DLD1 (cell line): ENCODE results near the gene KDM5B.
"Not testable (repeated sequence)": the region's sequence is repeated elsewhere in the genome, so short reads cannot be mapped to it uniquely, and the experiment has no call there.

ENCODE experiments used
- in situ Hi-C: cut with HindIII; loops from 2 replicates; pipeline ENCODE4 v1.10.0; 2017; ENCODE audit warnings: low sequenced_read_pairs

The KDM5B gene

GRCh38 chr1:202794051-202794740 lies 14.0 kb downstream of the KDM5B start:
- in situ Hi-C loops: no loop called here

DNA sequence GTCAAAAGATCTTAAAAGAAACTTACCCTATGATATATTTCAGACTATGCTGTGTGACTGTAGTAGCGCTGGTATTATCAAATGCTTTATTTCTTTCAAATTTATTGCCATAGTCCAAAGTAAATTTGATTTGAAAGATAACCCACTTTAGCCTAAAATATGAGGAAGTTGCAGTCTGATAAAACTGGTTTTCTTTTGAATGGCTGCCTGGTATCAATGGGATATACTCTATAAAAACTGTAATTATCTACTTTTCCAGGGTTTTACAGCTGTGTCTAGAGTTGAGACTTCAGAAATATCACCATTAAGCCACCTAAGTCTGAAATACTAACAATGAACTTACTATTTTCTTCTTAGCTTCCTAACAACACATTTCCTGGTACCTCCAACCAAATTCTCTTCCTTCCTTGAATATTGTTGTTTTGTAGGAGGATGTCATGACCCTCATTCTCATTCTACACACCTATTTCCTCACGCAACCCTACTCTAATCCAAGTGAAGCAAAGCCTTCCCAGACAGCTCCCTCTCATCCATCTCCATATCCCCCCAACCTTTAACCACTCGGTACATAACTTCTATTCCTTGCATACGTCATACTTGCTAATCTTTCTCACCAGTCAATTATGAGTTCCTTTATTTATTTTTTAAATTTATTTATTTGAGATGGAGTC lies 17.0 kb downstream of the KDM5B start:
- in situ Hi-C loops: no loop called here

DNA sequence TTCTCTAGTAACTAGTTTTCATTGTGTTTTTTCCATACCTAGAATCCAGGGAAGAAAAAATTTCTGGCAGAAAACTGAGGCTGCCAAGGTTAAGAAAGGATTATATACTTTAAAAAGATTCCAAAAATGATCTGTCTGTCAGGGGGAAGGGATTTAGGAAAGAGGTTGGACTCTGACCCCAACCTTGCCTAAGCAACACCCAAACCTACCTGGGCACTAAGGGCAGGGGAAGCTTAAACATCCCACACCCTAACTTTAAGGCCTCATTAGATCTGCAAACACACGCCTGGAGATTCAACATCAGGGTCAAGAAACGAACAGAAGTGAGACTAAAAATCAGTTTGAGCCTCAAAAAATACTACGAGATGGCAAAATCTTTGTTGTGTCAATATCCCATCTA lies 19.4 kb downstream of the KDM5B start:
- in situ Hi-C loops: no loop called here

- in situ Hi-C loops: no loop called here
Measured at GRCh38 chr1:202786804-202787203, 21.4 kb downstream of the KDM5B start.

DNA sequence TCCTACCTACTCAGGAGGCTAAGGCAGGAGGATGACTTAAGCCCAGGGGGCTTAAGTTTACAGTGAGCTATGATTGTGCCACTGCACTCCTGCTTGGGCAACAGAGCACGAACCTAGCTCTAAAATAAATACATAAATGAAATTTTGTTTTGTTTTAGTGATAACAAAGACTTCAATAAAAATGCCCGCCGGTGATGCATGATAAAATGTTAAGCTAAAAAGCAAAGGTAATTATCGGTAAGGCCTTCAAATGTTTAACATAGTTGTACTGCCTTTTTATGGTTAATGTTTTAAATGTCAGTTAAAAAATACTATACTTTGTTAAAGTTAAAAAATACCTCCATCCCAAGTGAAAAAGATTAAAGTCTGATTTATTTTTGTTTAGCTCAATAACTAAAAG lies 27.0 kb downstream of the KDM5B start:
- in situ Hi-C loops: no loop called here

DNA sequence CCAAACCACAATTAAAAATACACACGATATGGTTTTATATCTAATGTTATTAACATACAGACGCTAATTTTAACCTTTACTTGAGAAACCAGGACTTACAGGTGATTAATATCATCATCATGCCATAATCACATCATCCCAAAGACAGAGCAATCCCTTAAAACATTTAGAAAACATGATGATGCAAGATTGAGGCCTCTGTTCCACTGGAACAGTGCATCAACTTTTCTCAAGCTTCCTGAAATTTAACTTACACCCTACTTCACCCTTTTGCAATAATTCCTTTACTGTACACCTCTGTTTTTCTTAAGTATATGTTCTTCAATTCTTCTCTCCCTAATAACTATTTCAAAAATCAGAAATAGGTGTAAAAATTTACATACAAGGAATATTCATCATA lies 38.1 kb downstream of the KDM5B start:
- in situ Hi-C loops: no loop called here

- in situ Hi-C loops: no loop called here
Measured at GRCh38 chr1:202765721-202766120, 42.5 kb downstream of the KDM5B start.

- in situ Hi-C loops: no loop called here
Measured at GRCh38 chr1:202762019-202762418, 46.2 kb downstream of the KDM5B start.

- in situ Hi-C loops: no loop called here
Measured at GRCh38 chr1:202760589-202760988, 47.6 kb downstream of the KDM5B start.

DNA sequence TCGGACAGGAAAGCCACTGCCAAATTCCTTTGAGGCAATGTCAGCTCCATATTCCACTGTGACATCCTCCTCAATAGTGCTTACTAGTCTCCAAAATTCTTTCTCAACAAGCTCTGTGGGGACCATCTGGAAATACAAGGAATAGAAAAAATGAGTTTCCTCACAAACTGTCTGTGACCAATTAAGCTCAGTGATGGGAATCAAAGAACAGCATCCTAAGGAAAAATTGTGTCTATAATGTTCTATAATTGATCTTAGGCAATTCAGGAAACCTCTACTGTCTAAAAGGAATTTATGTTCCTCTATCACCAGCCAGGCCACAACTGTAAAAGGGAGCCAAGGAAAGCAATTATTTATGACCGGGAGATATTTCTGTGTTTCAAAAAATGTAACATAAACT lies 51.8 kb downstream of the KDM5B start:
- in situ Hi-C loops: no loop called here

DNA sequence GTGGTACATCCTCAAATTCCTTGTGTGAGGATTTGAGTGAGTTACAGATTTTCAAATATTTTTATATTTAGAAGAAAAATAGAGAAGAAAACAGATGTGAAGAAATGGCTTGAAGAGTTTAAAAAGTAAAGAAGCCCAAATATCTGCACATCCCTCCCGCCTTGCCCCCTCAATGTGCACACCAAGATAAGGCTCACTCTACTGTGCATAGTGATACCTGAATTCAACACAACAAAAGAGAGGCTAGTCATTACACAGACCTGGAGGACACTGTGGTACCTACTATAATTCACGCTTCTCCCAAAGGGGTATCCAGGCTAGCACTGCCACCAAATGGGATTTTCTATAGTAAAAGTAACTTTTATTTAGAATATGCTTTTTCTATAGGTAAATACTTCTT lies 53.9 kb downstream of the KDM5B start:
- in situ Hi-C loops: no loop called here

DNA sequence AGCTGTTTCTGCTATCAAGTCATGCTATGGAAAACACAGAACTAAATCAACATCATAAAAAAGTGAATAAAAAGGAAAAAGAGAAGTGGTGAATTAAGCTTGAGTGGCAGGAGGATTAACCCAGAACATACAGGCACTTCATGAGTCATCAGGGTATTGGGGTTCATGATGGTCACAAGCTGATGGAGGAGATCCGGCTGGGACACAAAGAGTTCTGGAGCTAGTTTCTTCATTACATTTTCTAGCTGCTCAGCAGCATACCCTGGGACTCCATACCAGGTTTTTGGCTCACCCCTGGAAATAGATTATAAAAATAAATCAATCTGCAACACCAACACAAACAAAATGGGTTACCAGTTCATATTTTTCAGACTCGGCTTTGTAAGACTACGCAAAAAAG lies 55.4 kb downstream of the KDM5B start:
- in situ Hi-C loops: no loop called here

DNA sequence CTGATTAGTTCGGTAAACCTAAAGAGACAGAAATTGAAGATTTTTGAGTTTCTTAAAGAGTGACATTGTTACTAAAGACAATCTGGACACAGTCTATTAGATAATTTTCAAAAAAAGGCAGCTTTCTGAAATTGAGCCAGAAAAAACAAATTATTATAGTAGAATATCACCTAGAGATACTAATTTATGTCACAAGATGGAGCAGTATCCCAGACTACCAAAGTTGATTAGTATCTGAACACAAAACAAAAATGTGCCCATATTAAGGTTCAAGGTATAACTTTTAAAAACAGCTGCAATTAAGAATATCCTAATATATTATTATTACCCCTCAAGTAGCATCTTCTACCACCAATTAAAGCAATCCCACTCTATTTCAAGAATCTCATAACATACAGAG lies 57.5 kb downstream of the KDM5B start:
- in situ Hi-C loops: no loop called here

GRCh38 chr1:202750024-202750423 lies 58.2 kb downstream of the KDM5B start:
- in situ Hi-C loops: no loop called here

GRCh38 chr1:202745323-202745888 lies 62.8 kb downstream of the KDM5B start:
- in situ Hi-C loops: no loop called here

- in situ Hi-C loops: not testable (repeated sequence)
Measured at GRCh38 chr1:202744770-202745169, 63.5 kb downstream of the KDM5B start.

DNA sequence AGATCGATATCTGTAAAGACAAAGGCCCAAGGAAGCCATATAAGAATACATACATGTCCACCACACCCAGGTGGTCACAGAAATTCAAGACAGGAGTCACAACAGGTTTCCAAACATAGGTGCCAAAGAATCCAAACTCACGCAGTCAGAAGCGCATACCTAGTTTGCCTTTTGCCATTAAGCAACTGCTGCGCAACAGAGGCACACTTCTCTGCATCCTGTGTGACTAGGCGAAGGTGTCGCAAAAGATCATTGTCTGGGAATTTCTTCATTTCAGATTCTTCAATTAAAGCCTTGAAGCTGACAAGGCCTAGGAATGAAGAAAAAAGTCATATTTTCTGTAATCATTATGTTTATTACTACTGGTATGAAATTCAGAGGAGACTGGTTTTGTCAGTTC lies 65.7 kb downstream of the KDM5B start:
- in situ Hi-C loops: no loop called here

DNA sequence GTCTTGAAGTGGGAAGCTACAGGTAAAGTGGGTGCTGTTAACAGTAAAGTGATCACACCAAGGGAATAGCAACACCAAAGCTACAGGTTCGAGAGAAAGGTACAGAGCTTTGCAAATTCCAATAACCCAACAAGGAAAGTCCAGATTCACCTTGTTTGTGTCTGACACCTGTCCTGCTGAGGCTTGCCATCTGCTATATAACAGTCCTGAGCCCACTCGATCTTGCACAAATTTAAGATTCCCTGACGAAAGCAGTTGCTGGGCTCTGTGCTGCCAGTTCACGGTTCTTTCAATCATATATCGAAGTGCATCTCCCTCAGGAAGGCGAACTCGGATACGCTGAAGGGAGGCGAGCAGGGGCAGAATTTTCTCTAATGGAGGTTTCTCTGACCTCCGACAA lies 75.0 kb downstream of the KDM5B start:
- in situ Hi-C loops: no loop called here

- in situ Hi-C loops: no loop called here
Measured at GRCh38 chr1:202728951-202729350, 79.3 kb downstream of the KDM5B start.

GRCh38 chr1:202725526-202725925 lies 82.7 kb downstream of the KDM5B start:
- in situ Hi-C loops: no loop called here

GRCh38 chr1:202723708-202724107 lies 84.5 kb downstream of the KDM5B start:
- in situ Hi-C loops: no loop called here

DNA sequence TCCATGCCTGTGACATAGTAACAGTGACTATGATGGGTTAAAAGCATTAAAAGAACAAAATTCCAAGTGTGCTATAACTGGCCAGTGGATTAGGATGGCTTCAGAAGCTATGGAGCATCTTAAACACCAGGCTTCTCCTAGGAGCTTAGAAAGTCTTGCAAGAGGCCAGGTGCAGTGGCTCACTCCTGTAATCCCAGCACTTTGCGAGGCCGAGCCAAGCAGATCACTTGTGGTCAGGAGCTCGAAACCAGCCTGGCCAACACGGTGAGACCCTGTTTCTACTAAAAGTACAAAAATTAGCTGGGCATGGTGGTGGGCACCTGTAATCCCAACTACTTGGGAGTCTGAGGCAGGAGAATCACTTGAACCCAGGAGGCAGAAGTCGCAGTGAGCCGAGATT lies 85.2 kb downstream of the KDM5B start:
- in situ Hi-C loops: not testable (repeated sequence)
